Peyer's patch (tissue), 4 donors: Measurements from ENCODE around the gene OPTC.

Experiments
- POLR2A ChIP-seq, 2 donors: fragments of 450-650 bp; IDR thresholded peaks; one replicate each; pipeline ENCODE4 v1.5.1; 2017; ENCODE audit warnings: antibody characterized with exemption in 2 of 2, mild to moderate bottlenecking in 2 of 2, moderate library complexity in 2 of 2
- TF ChIP-seq, protein P1 (sequence below), 6 experiments: fragments of 450-650 bp in 4 of 6; fragments of 200-600 bp in 2 of 6; sonication (generic) in 1 of 6; IDR thresholded peaks; one replicate each; pipeline ENCODE4 v1.5.1; 2017 to 2019; ENCODE audit warnings: antibody characterized with exemption in 6 of 6, mild to moderate bottlenecking in 3 of 6, moderate library complexity in 1 of 6

DNA sequence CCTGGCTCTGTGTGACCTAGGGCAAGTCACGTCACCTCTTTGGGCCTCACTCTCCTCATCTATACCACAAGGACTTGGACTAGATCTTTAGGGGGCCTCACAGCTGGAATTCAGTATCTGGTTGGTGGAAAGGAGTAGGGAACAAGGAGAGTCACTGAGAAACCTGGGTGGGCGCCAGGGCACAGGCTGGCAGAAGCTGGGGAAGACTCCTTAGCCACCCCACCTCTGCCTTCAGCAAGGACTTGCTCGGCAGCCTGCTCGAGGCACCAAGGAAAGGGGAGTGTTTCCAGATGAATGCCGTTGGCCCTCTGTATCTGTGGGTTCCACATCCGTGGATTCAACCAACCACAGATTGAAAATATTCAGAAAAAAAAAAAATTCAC is 1.2 kb upstream of the OPTC start:
- TF ChIP-seq, protein P1, sequence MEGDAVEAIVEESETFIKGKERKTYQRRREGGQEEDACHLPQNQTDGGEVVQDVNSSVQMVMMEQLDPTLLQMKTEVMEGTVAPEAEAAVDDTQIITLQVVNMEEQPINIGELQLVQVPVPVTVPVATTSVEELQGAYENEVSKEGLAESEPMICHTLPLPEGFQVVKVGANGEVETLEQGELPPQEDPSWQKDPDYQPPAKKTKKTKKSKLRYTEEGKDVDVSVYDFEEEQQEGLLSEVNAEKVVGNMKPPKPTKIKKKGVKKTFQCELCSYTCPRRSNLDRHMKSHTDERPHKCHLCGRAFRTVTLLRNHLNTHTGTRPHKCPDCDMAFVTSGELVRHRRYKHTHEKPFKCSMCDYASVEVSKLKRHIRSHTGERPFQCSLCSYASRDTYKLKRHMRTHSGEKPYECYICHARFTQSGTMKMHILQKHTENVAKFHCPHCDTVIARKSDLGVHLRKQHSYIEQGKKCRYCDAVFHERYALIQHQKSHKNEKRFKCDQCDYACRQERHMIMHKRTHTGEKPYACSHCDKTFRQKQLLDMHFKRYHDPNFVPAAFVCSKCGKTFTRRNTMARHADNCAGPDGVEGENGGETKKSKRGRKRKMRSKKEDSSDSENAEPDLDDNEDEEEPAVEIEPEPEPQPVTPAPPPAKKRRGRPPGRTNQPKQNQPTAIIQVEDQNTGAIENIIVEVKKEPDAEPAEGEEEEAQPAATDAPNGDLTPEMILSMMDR (IDR thresholded peaks at IDR 0.05) = no peak
- TF ChIP-seq POLR2A (IDR thresholded peaks at IDR 0.05) = no peak
